ENCODE data around the gene ARHGEF17. TPM values are rescaled to one million over a fixed set of nuclear protein-coding genes. Genes with fewer than 3 reads are reported as not detected.

Gene ARHGEF17
- polyA plus RNA-seq, 10 donors = 36.6 to 51.6 (median 43.7) TPM

GRCh38 chr11:73326929-73327811, 19.1 kb downstream of the ARHGEF17 start:
- DNase-seq = no peak

- no peak for DNase-seq
These were observed 19.8 kb downstream of the ARHGEF17 start for GRCh38 chr11:73327812-73328364.

- no peak for DNase-seq
These were observed 22.6 kb downstream of the ARHGEF17 start for GRCh38 chr11:73330569-73331093.

GRCh38 chr11:73331138-73331916, 23.3 kb downstream of the ARHGEF17 start:
- peak in 1 of 3 donors; percentile 52 for DNase-seq

GRCh38 chr11:73333173-73333572, 25.1 kb downstream of the ARHGEF17 start:
- DNase-seq = no peak

GRCh38 chr11:73333640-73334383, 25.7 kb downstream of the ARHGEF17 start:
- DNase-seq = no peak

GRCh38 chr11:73334384-73335203, 26.5 kb downstream of the ARHGEF17 start:
- DNase-seq = peak; percentile 76 to 92 (median 80)

GRCh38 chr11:73335204-73335923, 27.3 kb downstream of the ARHGEF17 start:
- peak; percentile 89 to 96 (median 92) for DNase-seq

GRCh38 chr11:73337846-73338245, 29.8 kb downstream of the ARHGEF17 start:
- no peak for DNase-seq

GRCh38 chr11:73338279-73338678, 30.2 kb downstream of the ARHGEF17 start:
- DNase-seq = no peak

- no peak for DNase-seq
These were observed 32.1 kb downstream of the ARHGEF17 start for GRCh38 chr11:73340164-73340563.

- DNase-seq = peak in 1 of 3 donors; percentile 57
These were observed 34.6 kb downstream of the ARHGEF17 start for GRCh38 chr11:73342633-73343032.

- no peak for DNase-seq
These were observed 35.2 kb downstream of the ARHGEF17 start for GRCh38 chr11:73343076-73343873.

- DNase-seq = no peak
These were observed 36.1 kb downstream of the ARHGEF17 start for GRCh38 chr11:73344191-73344607.

GRCh38 chr11:73345481-73346160, 37.5 kb downstream of the ARHGEF17 start:
- DNase-seq = no peak

- DNase-seq = no peak
These were observed 38.3 kb downstream of the ARHGEF17 start for GRCh38 chr11:73346186-73346935.

- DNase-seq = no peak
These were observed 39.0 kb downstream of the ARHGEF17 start for GRCh38 chr11:73347067-73347466.

GRCh38 chr11:73348838-73349237, 40.8 kb downstream of the ARHGEF17 start:
- no peak for DNase-seq
